KMS-11 (cell line): Measurements from ENCODE around the gene PHGDH.

Experiments
- H2AFZ ChIP-seq: fragments of 200-600 bp; sonication (generic); 2 replicates; pipeline ENCODE4 v1.6.1; 2016; ENCODE audit warnings: antibody characterized with exemption, mixed run types, low read depth
- H3K27ac ChIP-seq: fragments of 200-600 bp; sonication (generic); 2 replicates; pipeline ENCODE4 v1.6.1; 2016; ENCODE audit warnings: mild to moderate bottlenecking, mixed run types
- H3K27me3 ChIP-seq: fragments of 200-600 bp; sonication (generic); 2 replicates; pipeline ENCODE4 v1.6.1; 2017; ENCODE audit warnings: mild to moderate bottlenecking, low read depth, mixed run types, moderate library complexity; ENCODE audit not compliant: insufficient read depth
- H3K36me3 ChIP-seq: fragments of 200-600 bp; sonication (generic); 2 replicates; pipeline ENCODE4 v1.6.1; 2017; ENCODE audit warnings: mild to moderate bottlenecking, mixed run types; ENCODE audit not compliant: insufficient read depth
- H3K4me1 ChIP-seq: fragments of 200-600 bp; sonication (generic); 2 replicates; pipeline ENCODE4 v1.6.1; 2016; ENCODE audit warnings: mild to moderate bottlenecking, low read depth, mixed run types; ENCODE audit not compliant: poor library complexity, severe bottlenecking
- H3K4me2 ChIP-seq: fragments of 200-600 bp; sonication (generic); 2 replicates; pipeline ENCODE4 v1.7.0; 2016; ENCODE audit warnings: mild to moderate bottlenecking, mixed run types
- H3K4me3 ChIP-seq: fragments of 200-600 bp; sonication (generic); IDR thresholded peaks from 2 replicates; pipeline ENCODE4 v1.6.1; 2017; ENCODE audit warnings: low read depth, low read length, mixed read lengths; ENCODE audit not compliant: insufficient read depth
- H3K79me2 ChIP-seq: fragments of 200-600 bp; sonication (generic); 2 replicates; pipeline ENCODE4 v1.6.1; 2016; ENCODE audit warnings: low read depth, mixed run types; ENCODE audit not compliant: insufficient read depth
- H3K9ac ChIP-seq: fragments of 200-600 bp; sonication (generic); 2 replicates; pipeline ENCODE4 v1.6.1; 2016; ENCODE audit warnings: mild to moderate bottlenecking, mixed run types
- H4K20me1 ChIP-seq: fragments of 200-600 bp; sonication (generic); 2 replicates; pipeline ENCODE4 v1.6.1; 2016; ENCODE audit warnings: mild to moderate bottlenecking, mixed run types; ENCODE audit not compliant: insufficient read depth
- CTCF ChIP-seq: fragments of 200-600 bp; sonication (generic); conservative IDR thresholded peaks from 2 replicates; pipeline ENCODE4 v1.6.1; 2017; ENCODE audit warnings: low read depth, mild to moderate bottlenecking, antibody characterized with exemption, low read length, moderate library complexity, mixed read lengths

PHGDH gene

GRCh38 chr1:119712342-119713038 lies 756 bp downstream of the PHGDH start:
- Histone ChIP-seq H2AFZ (peak overlapping the region; percentile 63; the same call in 1 of the 2 replicates), H3K4me2 (peak overlapping the region; percentile 95), H3K4me3 (peak overlapping the region; percentile 41), H3K27me3 (no peaks in the 10 kb centered on the region), H4K20me1 (no peaks in the 10 kb centered on the region), H3K4me1 (peaks cover 18% of the 10 kb centered on the region), H3K27ac (no peak overlapping the region), H3K79me2 (peaks cover 19% of the 10 kb centered on the region; the same call in 1 of the 2 replicates), H3K9ac (peak overlapping the region; percentile 54; the same call in 1 of the 2 replicates), H3K36me3 (no peaks in the 10 kb centered on the region)
- TF ChIP-seq CTCF: no peak

GRCh38 chr1:119713039-119713748 lies 1.5 kb downstream of the PHGDH start:
- H4K20me1 ChIP-seq: no peaks in the 10 kb centered on the region
- H3K4me2 ChIP-seq: peak overlapping the region; percentile 95
- H3K27ac ChIP-seq: no peak overlapping the region
- no peaks in the 10 kb centered on the region for H3K36me3 ChIP-seq
- H3K4me3 ChIP-seq: no peak overlapping the region
- peaks cover 18% of the 10 kb centered on the region for H3K4me1 ChIP-seq
- peaks cover 26% of the 10 kb centered on the region; the same call in 1 of the 2 replicates for H3K79me2 ChIP-seq
- TF ChIP-seq CTCF: no peak
- peak overlapping the region; percentile 54; the same call in 1 of the 2 replicates for H3K9ac ChIP-seq
- H2AFZ ChIP-seq: peak overlapping the region; percentile 20
- H3K27me3 ChIP-seq: no peaks in the 10 kb centered on the region

GRCh38 chr1:119713749-119714456 lies 2.2 kb downstream of the PHGDH start:
- Histone ChIP-seq H3K4me1 (peaks cover 18% of the 10 kb centered on the region), H3K79me2 (peaks cover 27% of the 10 kb centered on the region; the same call in 1 of the 2 replicates), H4K20me1 (no peaks in the 10 kb centered on the region), H3K27ac (no peak overlapping the region), H3K36me3 (no peaks in the 10 kb centered on the region), H3K27me3 (no peaks in the 10 kb centered on the region), H3K9ac (no peak overlapping the region), H3K4me3 (no peak overlapping the region), H3K4me2 (peak overlapping the region; percentile 95), H2AFZ (no peak overlapping the region)
- no peak for TF ChIP-seq CTCF

GRCh38 chr1:119714583-119714982 lies 2.8 kb downstream of the PHGDH start:
- H3K9ac ChIP-seq: no peak overlapping the region
- H3K4me2 ChIP-seq: no peak overlapping the region; the same call in 1 of the 2 replicates
- peaks cover 18% of the 10 kb centered on the region for H3K4me1 ChIP-seq

More at GRCh38 chr1:119714583-119714982, 2.8 kb downstream of the PHGDH start:
- H3K4me3 ChIP-seq: no peak overlapping the region
- no peak overlapping the region for H3K27ac ChIP-seq
- no peaks in the 10 kb centered on the region for H3K36me3 ChIP-seq
- H3K79me2 ChIP-seq: peaks cover 27% of the 10 kb centered on the region; the same call in 1 of the 2 replicates
- no peak overlapping the region for H2AFZ ChIP-seq
- H3K27me3 ChIP-seq: no peaks in the 10 kb centered on the region
- no peak for TF ChIP-seq CTCF
- H4K20me1 ChIP-seq: no peaks in the 10 kb centered on the region
